OCI-LY3 (cell line): Measurements from ENCODE around the gene OR52E6.

Experiments used
- H2AFZ ChIP-seq: fragments of 200-600, 300-600 bp; shearing (Covaris generic); 2 replicates; pipeline ENCODE4 v1.6.0; 2014; ENCODE audit warnings: antibody characterized with exemption, low read depth, low read length
- H3K27ac ChIP-seq: fragments of 200-600, 300-600 bp; sonication (generic); 2 replicates; pipeline ENCODE4 v1.5.1; 2014; ENCODE audit warnings: mild to moderate bottlenecking, low read length, moderate library complexity, mixed read lengths
- H3K27me3 ChIP-seq: fragments of 200-600, 300-600 bp; sonication (generic); 2 replicates; pipeline ENCODE4 v1.6.1; 2014; ENCODE audit warnings: low read depth, low read length, mixed read lengths
- H3K36me3 ChIP-seq: fragments of 200-600, 300-600 bp; sonication (generic); replicated peaks from 2 replicates; pipeline ENCODE3; 2014; ENCODE audit warnings: low read depth, low read length, mixed read lengths
- H3K4me1 ChIP-seq: fragments of 300-600, 200-600 bp; sonication (generic); 2 replicates; pipeline ENCODE4 v1.6.1; 2014; ENCODE audit warnings: low read length, mixed read lengths
- H3K4me2 ChIP-seq: fragments of 200-600, 300-600 bp; sonication (generic); 2 replicates; pipeline ENCODE4 v1.6.1; 2014; ENCODE audit warnings: low read length, mixed read lengths
- H3K4me3 ChIP-seq: fragments of 300-600, 200-600 bp; sonication (generic); 2 replicates; pipeline ENCODE4 v1.5.1; 2014; ENCODE audit warnings: antibody characterized with exemption, mild to moderate bottlenecking, low read length, moderate library complexity
- H3K79me2 ChIP-seq: fragments of 300-600, 200-600 bp; shearing (Covaris generic); 2 replicates; pipeline ENCODE4 v1.6.1; 2014; ENCODE audit warnings: mild to moderate bottlenecking, low read length, mixed read lengths
- H3K9ac ChIP-seq: fragments of 300-600, 200-600 bp; shearing (Covaris generic); 2 replicates; pipeline ENCODE4 v1.6.0; 2014; ENCODE audit warnings: mild to moderate bottlenecking, low read length, moderate library complexity
- H3K9me3 ChIP-seq: fragments of 200-600, 300-600 bp; shearing (Covaris generic); 2 replicates; pipeline ENCODE4 v1.6.1; 2014; ENCODE audit warnings: low read length, mixed read lengths; ENCODE audit not compliant: insufficient read depth
- H4K20me1 ChIP-seq: fragments of 200-600, 300-600 bp; sonication (generic); 2 replicates; pipeline ENCODE4 v1.6.1; 2016; ENCODE audit warnings: low read length, mixed read lengths; ENCODE audit not compliant: insufficient read depth
- EZH2phosphoT487 ChIP-seq: fragments of 200-600 bp; shearing (Covaris generic); IDR thresholded peaks from 2 replicates; pipeline ENCODE4 v1.6.1; 2018; ENCODE audit warnings: antibody characterized with exemption, mixed run types, low read depth
- TF ChIP-seq, protein P1 (sequence below): fragments of 200-600, 300-600 bp; sonication (generic); IDR thresholded peaks from 2 replicates; pipeline ENCODE4 v1.5.1; 2014; ENCODE audit warnings: antibody characterized with exemption, low read length, low read depth

Gene OR52E6

GRCh38 chr11:5815534-5815933, 26.2 kb downstream of the OR52E6 start:
- H3K27me3 ChIP-seq = no peaks in the 10 kb centered on the region
- no peak overlapping the region for H3K4me2 ChIP-seq
- H2AFZ ChIP-seq = no peak overlapping the region
- H3K36me3 ChIP-seq = no peaks in the 10 kb centered on the region
- no peak overlapping the region for H3K9ac ChIP-seq
- H3K4me1 ChIP-seq = peaks cover 12% of the 10 kb centered on the region
- no peaks in the 10 kb centered on the region for H4K20me1 ChIP-seq
- TF ChIP-seq EZH2phosphoT487 = no peak
- TF ChIP-seq, protein P1, sequence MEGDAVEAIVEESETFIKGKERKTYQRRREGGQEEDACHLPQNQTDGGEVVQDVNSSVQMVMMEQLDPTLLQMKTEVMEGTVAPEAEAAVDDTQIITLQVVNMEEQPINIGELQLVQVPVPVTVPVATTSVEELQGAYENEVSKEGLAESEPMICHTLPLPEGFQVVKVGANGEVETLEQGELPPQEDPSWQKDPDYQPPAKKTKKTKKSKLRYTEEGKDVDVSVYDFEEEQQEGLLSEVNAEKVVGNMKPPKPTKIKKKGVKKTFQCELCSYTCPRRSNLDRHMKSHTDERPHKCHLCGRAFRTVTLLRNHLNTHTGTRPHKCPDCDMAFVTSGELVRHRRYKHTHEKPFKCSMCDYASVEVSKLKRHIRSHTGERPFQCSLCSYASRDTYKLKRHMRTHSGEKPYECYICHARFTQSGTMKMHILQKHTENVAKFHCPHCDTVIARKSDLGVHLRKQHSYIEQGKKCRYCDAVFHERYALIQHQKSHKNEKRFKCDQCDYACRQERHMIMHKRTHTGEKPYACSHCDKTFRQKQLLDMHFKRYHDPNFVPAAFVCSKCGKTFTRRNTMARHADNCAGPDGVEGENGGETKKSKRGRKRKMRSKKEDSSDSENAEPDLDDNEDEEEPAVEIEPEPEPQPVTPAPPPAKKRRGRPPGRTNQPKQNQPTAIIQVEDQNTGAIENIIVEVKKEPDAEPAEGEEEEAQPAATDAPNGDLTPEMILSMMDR = no peak
- H3K4me3 ChIP-seq = no peak overlapping the region
- H3K27ac ChIP-seq = no peak overlapping the region
- no peaks in the 10 kb centered on the region for H3K9me3 ChIP-seq
- no peaks in the 10 kb centered on the region for H3K79me2 ChIP-seq

DNA sequence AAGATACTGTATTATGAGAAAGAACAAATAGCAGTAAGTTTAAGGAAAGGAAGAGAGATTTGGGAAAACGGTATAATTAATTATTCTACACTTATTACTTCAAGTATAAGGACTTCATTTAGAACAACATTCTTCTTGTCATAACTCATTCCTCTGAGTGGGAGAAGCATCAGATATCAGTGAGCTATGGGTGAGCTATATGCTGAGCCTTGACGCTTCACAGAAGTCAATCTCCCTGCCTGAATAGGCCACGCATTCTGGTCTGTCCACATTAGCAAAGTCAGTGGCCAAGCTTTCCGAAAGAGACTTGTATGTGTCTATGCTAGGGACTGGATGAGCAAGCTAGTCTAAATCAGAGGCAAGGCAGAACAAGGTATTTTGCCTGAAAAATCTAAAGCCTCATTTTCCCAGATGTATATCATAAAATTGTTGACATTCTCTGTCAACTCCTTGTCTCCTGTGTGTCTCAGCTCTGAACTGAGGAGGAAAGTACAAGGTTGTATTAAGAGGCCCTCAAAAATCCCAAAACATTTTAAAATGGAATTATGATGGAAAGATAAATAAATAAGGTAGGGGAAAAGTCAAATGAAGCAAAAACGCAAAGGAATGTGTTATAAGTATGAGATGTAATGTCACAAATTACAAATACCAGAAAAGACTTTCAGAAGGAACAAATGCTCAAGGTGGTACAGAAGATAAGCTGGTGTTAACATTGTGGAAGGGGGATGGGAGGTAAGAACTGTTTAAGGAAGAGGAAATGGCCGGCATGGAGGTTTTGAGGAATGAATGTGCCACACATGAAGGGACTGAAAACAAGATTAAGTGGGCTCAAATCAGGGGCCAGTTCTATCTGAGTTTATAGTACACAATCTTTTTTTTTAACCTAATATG, 31.5 kb downstream of the OR52E6 start:
- H3K4me2 ChIP-seq = no peak overlapping the region
- H3K9me3 ChIP-seq = no peaks in the 10 kb centered on the region
- H3K9ac ChIP-seq = no peak overlapping the region
- no peaks in the 10 kb centered on the region for H3K36me3 ChIP-seq
- H3K27me3 ChIP-seq = no peaks in the 10 kb centered on the region
- no peak overlapping the region for H3K4me3 ChIP-seq
- H2AFZ ChIP-seq = no peak overlapping the region
- no peaks in the 10 kb centered on the region for H3K79me2 ChIP-seq
- no peaks in the 10 kb centered on the region for H4K20me1 ChIP-seq
- H3K27ac ChIP-seq = no peak overlapping the region
- TF ChIP-seq, protein P1 = no peak
- TF ChIP-seq EZH2phosphoT487 = no peak
- H3K4me1 ChIP-seq = peaks cover 7% of the 10 kb centered on the region

GRCh38 chr11:5809122-5809519, 32.6 kb downstream of the OR52E6 start:
- TF ChIP-seq EZH2phosphoT487 = no peak
- TF ChIP-seq, protein P1 = no peak
- Histone ChIP-seq H2AFZ (peak overlapping the region; percentile 100), H3K9ac (peak overlapping the region; percentile 74), H3K9me3 (no peaks in the 10 kb centered on the region), H3K4me3 (peak overlapping the region; percentile 100), H3K36me3 (no peaks in the 10 kb centered on the region), H3K27me3 (0 out of 2 replicates have a peak, but pooled peaks cover 2% of the 10 kb centered on the region), H3K4me2 (peak overlapping the region; percentile 100), H3K79me2 (no peaks in the 10 kb centered on the region), H3K27ac (no peak overlapping the region), H3K4me1 (peaks cover 7% of the 10 kb centered on the region), H4K20me1 (no peaks in the 10 kb centered on the region)

- TF ChIP-seq, protein P1 = peak; percentile 89
- TF ChIP-seq EZH2phosphoT487 = no peak
- Histone ChIP-seq H3K4me2 (peak within 1 kb of the TSS; percentile 100), H3K4me3 (peak within 1 kb of the TSS; percentile 100), H3K4me1 (peaks cover 7% of the 10 kb centered on the region), H3K9me3 (no peaks in the 10 kb centered on the region), H2AFZ (peak within 1 kb of the TSS; percentile 100), H3K27me3 (0 out of 2 replicates have a peak, but pooled peaks cover 2% of the 10 kb centered on the region), H3K27ac (no peak within 1 kb of the TSS), H3K9ac (peak within 1 kb of the TSS; percentile 74), H3K79me2 (no peaks in the 10 kb centered on the region), H3K36me3 (no peaks in the 10 kb centered on the region), H4K20me1 (no peaks in the 10 kb centered on the region)
Measured at GRCh38 chr11:5808500-5809121, 33.1 kb downstream of the OR52E6 start, which contains the start of gene OR52N2. Gene OR52N2 (plus strand): TSS chr11:5808924. CDS start chr11:5820336, 11,412 bp downstream.
